HG02884 (cell line): Measurements from ENCODE around the gene SUSD5.
"Not testable (repeated sequence)": the region's sequence is repeated elsewhere in the genome, so short reads cannot be mapped to it uniquely, and the experiment has no call there.

Source experiments
- ATAC-seq: cut with Tn5 transposase; IDR thresholded peaks from one replicate; pipeline ENCODE4 v1.9.1; 2021; ENCODE audit warnings: mild to moderate bottlenecking, moderate library complexity; ENCODE audit not compliant: unreplicated experiment

Gene SUSD5

DNA sequence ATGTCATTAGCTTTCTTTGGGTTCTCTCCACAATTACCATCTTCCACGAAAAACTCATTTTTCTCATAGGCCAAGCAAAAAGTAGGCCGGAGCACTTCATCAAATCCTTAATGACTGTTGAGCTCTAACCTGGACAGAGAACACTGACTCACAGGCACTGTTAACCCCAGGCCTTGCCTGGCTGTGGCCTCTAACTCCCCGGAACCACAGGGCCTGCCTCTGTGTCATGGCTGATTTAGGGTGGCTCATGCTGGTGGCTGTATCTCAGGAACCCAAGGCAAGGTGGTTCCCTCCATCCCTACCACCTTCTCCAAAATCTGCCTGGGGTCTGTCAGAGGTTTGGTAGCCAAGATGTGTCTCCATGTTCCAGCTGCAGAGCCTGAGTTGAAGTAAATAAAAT, 101.1 kb downstream of the SUSD5 start:
- ATAC-seq, result no peak

GRCh38 chr3:33115024-33115768, 103.4 kb downstream of the SUSD5 start:
- no peak for ATAC-seq

GRCh38 chr3:33114622-33115023, 104.0 kb downstream of the SUSD5 start:
- no peak for ATAC-seq

GRCh38 chr3:33113772-33114621, 104.6 kb downstream of the SUSD5 start, which contains the start of gene CRTAP:
Gene CRTAP, plus strand, starts transcription at chr3:33114014. Its CDS starts 64 bp downstream, at chr3:33114078.
- ATAC-seq, result peak; percentile 60

DNA sequence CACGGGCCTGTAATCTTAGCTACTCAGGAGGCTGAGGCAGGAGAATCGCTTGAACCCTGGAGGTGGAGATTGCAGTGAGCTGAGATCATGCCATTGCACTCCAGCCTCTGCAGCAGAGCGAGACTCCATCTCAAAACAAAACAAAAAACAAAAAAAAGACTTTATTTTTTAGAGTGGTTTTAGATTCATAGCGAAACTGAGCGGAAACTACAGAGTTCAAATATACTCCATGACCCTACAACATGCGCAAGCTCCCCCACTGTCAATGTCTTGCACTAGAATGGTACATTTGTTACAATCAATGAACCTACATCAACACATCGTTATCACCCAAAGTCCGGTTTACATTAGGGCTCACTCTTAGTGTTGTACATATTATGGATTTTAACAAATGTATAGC, 107.0 kb downstream of the SUSD5 start:
- peak; percentile 45 for ATAC-seq

DNA sequence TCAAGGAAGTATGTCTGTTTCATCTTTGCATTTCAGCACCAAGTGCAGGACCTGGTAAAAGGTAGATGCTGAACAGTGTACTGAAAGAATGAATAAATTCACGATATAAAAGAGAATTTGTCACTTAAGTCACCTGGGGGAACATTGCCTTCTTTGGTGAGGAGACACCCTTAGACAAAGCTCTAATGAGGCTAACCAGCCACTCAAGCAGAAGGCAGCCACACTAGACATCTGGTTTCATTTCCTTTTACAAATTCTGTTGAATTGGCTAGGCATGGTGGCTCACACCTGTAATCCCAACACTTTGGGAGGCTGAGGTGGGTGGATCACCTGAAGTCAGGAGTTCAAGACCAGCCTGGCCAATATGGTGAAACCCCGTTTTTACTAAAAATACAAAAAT, 111.8 kb downstream of the SUSD5 start:
- ATAC-seq, result not testable (repeated sequence)

DNA sequence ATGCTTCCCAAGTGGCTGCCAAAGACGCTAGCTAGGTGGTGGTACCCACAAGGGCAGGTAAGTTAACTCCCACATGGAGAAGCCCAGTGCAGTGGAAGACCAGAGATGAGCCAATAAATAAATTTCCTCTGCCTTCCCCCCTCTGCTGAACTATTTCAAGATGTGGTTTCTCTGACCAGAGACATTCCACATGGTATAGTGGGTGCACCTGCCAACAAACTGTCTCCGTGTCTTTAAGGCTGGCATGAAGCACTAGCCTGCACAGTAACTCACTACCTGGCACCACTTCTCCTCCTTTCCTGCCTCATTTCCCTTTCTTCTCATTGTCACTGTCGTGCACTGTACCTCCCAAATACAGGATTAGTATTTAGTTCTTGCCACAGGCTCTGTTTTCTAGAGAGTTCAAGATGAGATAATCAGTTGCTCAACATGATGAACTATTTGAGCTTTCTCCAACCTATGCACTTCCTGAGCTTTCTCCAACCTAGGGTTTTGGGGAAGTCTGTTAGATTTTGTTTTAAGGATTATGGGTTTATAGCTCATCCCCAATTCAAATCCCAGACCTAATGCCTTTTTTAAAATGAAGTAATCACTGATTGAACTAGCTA, 113.2 kb downstream of the SUSD5 start:
- no peak for ATAC-seq

DNA sequence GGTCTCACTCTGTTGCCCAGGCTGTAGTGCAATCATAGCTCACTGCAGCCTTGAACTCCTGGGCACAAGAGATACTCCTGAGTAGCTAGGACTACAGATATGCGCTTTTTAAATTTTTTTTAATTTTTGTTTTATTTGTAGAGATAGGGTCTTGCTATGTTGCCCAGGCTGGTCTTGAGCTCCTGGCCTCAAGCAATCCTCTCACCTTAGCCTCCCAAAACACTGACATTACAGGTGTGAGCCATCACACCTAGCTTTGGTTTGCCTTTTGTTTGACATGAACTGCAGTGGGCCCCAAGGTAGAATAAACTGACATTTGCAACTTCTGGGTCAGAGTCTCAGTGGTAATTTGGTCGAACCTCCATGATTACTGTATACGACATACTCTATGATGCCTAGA, 113.8 kb downstream of the SUSD5 start:
- no peak for ATAC-seq

- ATAC-seq, result no peak
Measured at GRCh38 chr3:33103480-33103879, 115.1 kb downstream of the SUSD5 start.

DNA sequence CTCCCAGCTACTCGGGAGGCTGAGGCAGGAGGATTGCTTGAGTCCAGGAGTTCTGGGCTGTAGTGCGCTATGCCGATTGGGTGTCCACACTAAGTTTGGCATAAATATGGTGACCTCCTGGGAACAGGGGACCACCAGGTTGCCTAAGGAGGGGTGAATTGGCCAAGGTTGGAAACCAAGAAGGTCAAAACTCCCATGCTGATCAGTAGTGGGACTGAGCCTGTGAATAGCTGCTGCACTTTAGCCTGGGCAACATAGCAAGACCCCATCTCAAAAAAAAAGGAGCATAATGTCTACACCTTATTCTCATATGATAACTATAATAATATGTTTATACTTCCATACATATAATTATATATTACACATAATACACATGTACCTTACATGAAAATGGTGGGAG, 115.6 kb downstream of the SUSD5 start:
- ATAC-seq, result no peak

GRCh38 chr3:33100229-33100628, 118.4 kb downstream of the SUSD5 start:
- ATAC-seq, result no peak
